GM23338 (cell line): ENCODE results near the gene CCDC27. TPM values are rescaled to one million over a fixed set of nuclear protein-coding genes. Genes with fewer than 3 reads are reported as not detected.

Experiments
- ATAC-seq: fragments of 200-7000 bp; cut with Tn5 transposase; 3 replicates; pipeline ENCODE4 v1.9.1; 2020
- DNase-seq: peaks from one replicate; pipeline ENCODE4 v3.0.0-alpha.2; 2015; ENCODE audit warnings: low spot score
- H2AFZ ChIP-seq: fragments of 200-600 bp; sonication (generic); 2 replicates; pipeline ENCODE4 v1.8.0; 2016; ENCODE audit warnings: antibody characterized with exemption, mild to moderate bottlenecking, moderate library complexity
- H3F3A ChIP-seq: fragments of 200-600 bp; sonication (generic); replicated peaks from 2 replicates; pipeline ENCODE4 v1.8.0; 2017; ENCODE audit warnings: antibody characterized with exemption, mixed run types, low read depth
- H3K27ac ChIP-seq: fragments of 200-600 bp; sonication (generic); 2 replicates; pipeline ENCODE4 v1.6.1; 2016; ENCODE audit warnings: low read depth
- H3K27me3 ChIP-seq: fragments of 200-600 bp; sonication (generic); 2 replicates; pipeline ENCODE4 v1.8.0; 2016; ENCODE audit warnings: mild to moderate bottlenecking, mixed run types, moderate library complexity; ENCODE audit not compliant: insufficient read depth
- H3K36me3 ChIP-seq: fragments of 200-600 bp; sonication (generic); 2 replicates; pipeline ENCODE4 v1.8.0; 2016; ENCODE audit warnings: mild to moderate bottlenecking; ENCODE audit not compliant: insufficient read depth
- H3K4me1 ChIP-seq: fragments of 200-600 bp; sonication (generic); 2 replicates; pipeline ENCODE4 v1.8.0; 2016; ENCODE audit warnings: mild to moderate bottlenecking, moderate library complexity; ENCODE audit not compliant: insufficient read depth
- H3K4me2 ChIP-seq: fragments of 200-600 bp; sonication (generic); 2 replicates; pipeline ENCODE4 v1.7.1; 2017; ENCODE audit warnings: mixed run types
- H3K4me3 ChIP-seq: fragments of 200-600 bp; sonication (generic); 2 replicates; pipeline ENCODE4 v1.6.1; 2016; ENCODE audit warnings: mixed run types
- H3K79me2 ChIP-seq: fragments of 200-600 bp; sonication (generic); replicated peaks from 2 replicates; pipeline ENCODE4 v1.8.0; 2017; ENCODE audit warnings: mild to moderate bottlenecking; ENCODE audit not compliant: insufficient read depth
- H3K9me2 ChIP-seq: fragments of 200-600 bp; sonication (generic); 2 replicates; pipeline ENCODE4 v1.8.0; 2017; ENCODE audit not compliant: insufficient read depth
- H4K20me1 ChIP-seq: fragments of 200-600 bp; sonication (generic); replicated peaks from 2 replicates; pipeline ENCODE4 v1.8.0; 2017; ENCODE audit warnings: mild to moderate bottlenecking; ENCODE audit not compliant: insufficient read depth
- H3K27ac Mint-ChIP-seq: 2 replicates; pipeline ENCODE4 v1.8.0; 2020; ENCODE audit warnings: inconsistent platforms, mild to moderate bottlenecking, moderate library complexity, mixed read lengths
- H3K27me3 Mint-ChIP-seq: 3 replicates; pipeline ENCODE4 v1.8.0; 2022; ENCODE audit warnings: low read depth, mild to moderate bottlenecking, moderate library complexity, mixed read lengths, inconsistent platforms; ENCODE audit not compliant: insufficient read depth, poor library complexity
- H3K36me3 Mint-ChIP-seq: 3 replicates; pipeline ENCODE4 v1.8.0; 2021; ENCODE audit warnings: low read depth, mild to moderate bottlenecking, inconsistent platforms, moderate library complexity, mixed read lengths
- H3K4me1 Mint-ChIP-seq: 3 replicates; pipeline ENCODE4 v1.8.0; 2020; ENCODE audit warnings: mild to moderate bottlenecking, inconsistent platforms, mixed read lengths
- H3K4me3 Mint-ChIP-seq: 3 replicates; pipeline ENCODE4 v1.8.0; 2021; ENCODE audit warnings: moderate library complexity, mild to moderate bottlenecking, inconsistent platforms, mixed read lengths
- H3K9me3 Mint-ChIP-seq: 3 replicates; pipeline ENCODE4 v1.8.0; 2020; ENCODE audit warnings: moderate library complexity, mild to moderate bottlenecking, inconsistent platforms, mixed read lengths
- CREB1 ChIP-seq: fragments of 250-450 bp; sonication (Bioruptor Pico); IDR thresholded peaks from 2 replicates; pipeline ENCODE4 v1.5.0; 2020; ENCODE audit warnings: low read depth, mild to moderate bottlenecking, moderate library complexity
- CTCF ChIP-seq, 2 experiments: fragments of 200-600 bp in 1 of 2; sonication (generic) in 1 of 2; conservative IDR thresholded peaks; 2 replicates each; pipeline versions ENCODE4 v1.5.1 to v1.6.1; 2016 to 2017; ENCODE audit warnings: antibody characterized with exemption in 2 of 2, low read depth in 2 of 2, mild to moderate bottlenecking in 2 of 2, moderate library complexity in 1 of 2
- EZH2phosphoT487 ChIP-seq: fragments of 200-600 bp; sonication (generic); IDR thresholded peaks from one replicate; pipeline ENCODE4 v1.8.1; 2018; ENCODE audit warnings: antibody characterized with exemption; ENCODE audit not compliant: unreplicated experiment
- NANOG ChIP-seq: IDR thresholded peaks from 2 replicates; pipeline ENCODE4 v1.6.1; 2016; ENCODE audit warnings: antibody characterized with exemption, borderline replicate concordance
- POLR2AphosphoS5 ChIP-seq: IDR thresholded peaks from 2 replicates; pipeline ENCODE4 v1.6.1; 2016; ENCODE audit warnings: antibody characterized with exemption, low read depth
- STAT1 ChIP-seq: IDR thresholded peaks from one replicate; pipeline ENCODE4 v1.6.1; 2016; ENCODE audit warnings: antibody characterized with exemption; ENCODE audit not compliant: unreplicated experiment
- ZNF114 ChIP-seq: fragments of 250-450 bp; sonication (Bioruptor Pico); IDR thresholded peaks from 2 replicates; pipeline ENCODE4 v1.5.0; 2020; ENCODE audit warnings: mild to moderate bottlenecking, moderate library complexity
- polyA plus RNA-seq: library from polyadenylated mRNA; unstranded; fragments of >200 nt; fragmentation: Nextera tagmentation; extraction: Ambion mirVana; gene quantifications from 2 replicates; pipeline ENCODE4 v1.2.1, GENCODE V29; 2016
- total RNA-seq: library from RNA; depleted of rRNA; stranded (reverse); fragments of >200 nt; shearing (Covaris generic); gene quantifications from 2 replicates; pipeline ENCODE4 v1.2.3, GENCODE V29; 2014

The CCDC27 gene
- total and polyA plus RNA-seq, 2 experiments from 2014 or later: 0.18 to 0.45 TPM

- H2AFZ ChIP-seq: no peak overlapping the region
- peaks cover 2% of the 10 kb centered on the region for H3K36me3 ChIP-seq
- H3K4me2 ChIP-seq: no peak overlapping the region
- H3K4me1 ChIP-seq: peaks cover 27% of the 10 kb centered on the region
- no peaks in the 10 kb centered on the region for H3K9me2 ChIP-seq
- DNase-seq (no peak), ATAC-seq (no peak)
- peak overlapping the region; percentile 63; the same call in 1 of the 2 replicates for H3K27ac ChIP-seq
- no peak for TF ChIP-seq STAT1
- H3K79me2 ChIP-seq: peaks cover 58% of the 10 kb centered on the region
- H4K20me1 ChIP-seq: no peaks in the 10 kb centered on the region; the same call in 1 of the 2 replicates
- no peaks in the 10 kb centered on the region for H3K9me3 Mint-ChIP-seq
- peak overlapping the region; percentile 95 for H3K27ac Mint-ChIP-seq
- peaks cover 26% of the 10 kb centered on the region for H3K27me3 Mint-ChIP-seq
- peaks cover 43% of the 10 kb centered on the region for H3K4me1 Mint-ChIP-seq
- no peaks in the 10 kb centered on the region for H3K27me3 ChIP-seq
- H3F3A ChIP-seq: peaks cover 12% of the 10 kb centered on the region
- H3K4me3 ChIP-seq: no peak overlapping the region
- peak overlapping the region; percentile 21; the same call in 2 of the 3 replicates for H3K4me3 Mint-ChIP-seq
- H3K36me3 Mint-ChIP-seq: peaks cover 55% of the 10 kb centered on the region
These were observed 37.4 kb downstream of the CCDC27 start for GRCh38 chr1:3789421-3790300.

GRCh38 chr1:3790500-3790923 lies 38.3 kb downstream of the CCDC27 start:
- Mint-ChIP-seq H3K9me3 (no peaks in the 10 kb centered on the region), H3K4me3 (no peak overlapping the region), H3K27me3 (peaks cover 24% of the 10 kb centered on the region), H3K36me3 (peaks cover 53% of the 10 kb centered on the region), H3K4me1 (peaks cover 49% of the 10 kb centered on the region), H3K27ac (peak overlapping the region; percentile 78)
- peaks cover 33% of the 10 kb centered on the region for H3K4me1 ChIP-seq
- ATAC-seq (no peak), DNase-seq (no peak)
- no peaks in the 10 kb centered on the region for H3K36me3 ChIP-seq
- H3K27ac ChIP-seq: no peak overlapping the region
- no peak for TF ChIP-seq EZH2phosphoT487
- no peak for TF ChIP-seq CREB1 (CRISPR knock-in tag)
- TF ChIP-seq NANOG: no peak
- no peak for TF ChIP-seq ZNF114 (CRISPR knock-in tag)
- TF ChIP-seq POLR2AphosphoS5: no peak
- H3K4me3 ChIP-seq: no peak overlapping the region
- H4K20me1 ChIP-seq: no peaks in the 10 kb centered on the region; the same call in 1 of the 2 replicates
- no peaks in the 10 kb centered on the region for H3K27me3 ChIP-seq
- H3K4me2 ChIP-seq: no peak overlapping the region
- peaks cover 16% of the 10 kb centered on the region for H3F3A ChIP-seq
- no peaks in the 10 kb centered on the region for H3K9me2 ChIP-seq
- no peak overlapping the region for H2AFZ ChIP-seq
- peaks cover 67% of the 10 kb centered on the region for H3K79me2 ChIP-seq

GRCh38 chr1:3790952-3791351 lies 38.7 kb downstream of the CCDC27 start:
- ATAC-seq: no peak
- H2AFZ ChIP-seq: no peak overlapping the region
- peaks cover 22% of the 10 kb centered on the region for H3K27me3 Mint-ChIP-seq
- TF ChIP-seq STAT1: no peak
- TF ChIP-seq CREB1 (CRISPR knock-in tag): no peak
- no peak for TF ChIP-seq CTCF (conservative IDR thresholded peaks at IDR 0.05; ENCODE audit: low read depth in 2 of 2)
- TF ChIP-seq NANOG: no peak
- TF ChIP-seq EZH2phosphoT487: no peak
- TF ChIP-seq POLR2AphosphoS5: no peak
- TF ChIP-seq ZNF114 (CRISPR knock-in tag): no peak

More at GRCh38 chr1:3790952-3791351, 38.7 kb downstream of the CCDC27 start:
- Mint-ChIP-seq H3K9me3 (no peaks in the 10 kb centered on the region), H3K4me1 (peaks cover 49% of the 10 kb centered on the region), H3K36me3 (peaks cover 49% of the 10 kb centered on the region), H3K27ac (peak overlapping the region; percentile 78), H3K4me3 (no peak overlapping the region; the same call in 2 of the 3 replicates)
- no peaks in the 10 kb centered on the region; the same call in 1 of the 2 replicates for H4K20me1 ChIP-seq
- H3K4me3 ChIP-seq: no peak overlapping the region
- no peaks in the 10 kb centered on the region for H3K9me2 ChIP-seq
- no peak overlapping the region; the same call in 1 of the 2 replicates for H3K4me2 ChIP-seq
- H3K27ac ChIP-seq: peak overlapping the region; percentile 98; the same call in 1 of the 2 replicates
- H3K79me2 ChIP-seq: peaks cover 71% of the 10 kb centered on the region
- no peak for DNase-seq
- H3F3A ChIP-seq: peaks cover 16% of the 10 kb centered on the region
- H3K27me3 ChIP-seq: no peaks in the 10 kb centered on the region
- H3K4me1 ChIP-seq: peaks cover 33% of the 10 kb centered on the region
- H3K36me3 ChIP-seq: no peaks in the 10 kb centered on the region
